Caco-2 (cell line): Measurements from ENCODE around the gene PIGV. TPM values are rescaled to one million over a fixed set of nuclear protein-coding genes. Genes with fewer than 3 reads are reported as not detected.

Experiments
- BruUV-seq: library from RNA; stranded (reverse); fragments of 400-500 nt; replicated peaks from 2 replicates; lab custom pipeline; 2021; lab: Mats Ljungman, UMichigan
- CTCF ChIA-PET: fragments of 300-600 bp; sonication (Branson Sonifier 250); formaldehyde crosslinking; loops from one replicate; lab custom pipeline; 2022; ENCODE audit warnings: antibody characterized with exemption; lab: Charles Lee
- POLR2A ChIA-PET: fragments of 300-600 bp; sonication (Branson Sonifier 250); formaldehyde crosslinking; loops from one replicate; lab custom pipeline; 2022; ENCODE audit warnings: antibody characterized with exemption; lab: Charles Lee
- DNase-seq, 2 experiments: peaks; one replicate each; pipeline versions ENCODE4 v3.0.0 to v3.0.0-alpha.2; 2020 to 2022
- H3K27me3 ChIP-seq: replicated peaks from 2 replicates; pipeline ENCODE4 v1.6.0; 2011; ENCODE audit warnings: low read length; ENCODE audit not compliant: control insufficient read depth, insufficient read depth
- H3K36me3 ChIP-seq: 2 replicates; pipeline ENCODE4 v1.5.1; 2011; ENCODE audit warnings: low read length; ENCODE audit not compliant: control insufficient read depth, insufficient read depth
- H3K4me1 ChIP-seq: fragments of 250-450 bp; sonication (Bioruptor Pico); 2 replicates; pipeline ENCODE4 v1.5.1; 2020; ENCODE audit warnings: mild to moderate bottlenecking
- H3K4me3 ChIP-seq: 2 replicates; pipeline ENCODE4 v1.5.1; 2011; ENCODE audit warnings: low read depth, mild to moderate bottlenecking, control low read depth, low read length
- H3K9me3 ChIP-seq: fragments of 250-450 bp; sonication (Bioruptor Pico); 2 replicates; pipeline ENCODE4 v1.5.1; 2020; ENCODE audit warnings: mild to moderate bottlenecking, moderate library complexity
- H3K27ac Mint-ChIP-seq: one replicate; pipeline ENCODE4 v1.8.0; 2022; ENCODE audit warnings: mixed read lengths; ENCODE audit not compliant: unreplicated experiment
- H3K27me3 Mint-ChIP-seq: one replicate; pipeline ENCODE4 v1.8.0; 2022; ENCODE audit warnings: mixed read lengths; ENCODE audit not compliant: insufficient read depth, unreplicated experiment
- H3K36me3 Mint-ChIP-seq: one replicate; pipeline ENCODE4 v1.8.0; 2022; ENCODE audit warnings: mild to moderate bottlenecking, mixed read lengths; ENCODE audit not compliant: insufficient read depth, unreplicated experiment
- H3K4me1 Mint-ChIP-seq: one replicate; pipeline ENCODE4 v1.8.0; 2022; ENCODE audit warnings: low read depth, mixed read lengths; ENCODE audit not compliant: unreplicated experiment
- H3K4me3 Mint-ChIP-seq: one replicate; pipeline ENCODE4 v1.8.0; 2022; ENCODE audit warnings: mild to moderate bottlenecking, moderate library complexity, mixed read lengths; ENCODE audit not compliant: unreplicated experiment
- H3K9me3 Mint-ChIP-seq: one replicate; pipeline ENCODE4 v1.8.0; 2022; ENCODE audit warnings: mixed read lengths; ENCODE audit not compliant: unreplicated experiment
- intact Hi-C: fragments of 100-400 bp; cut with micrococcal nuclease; formaldehyde crosslinking; loops from one replicate; pipeline ENCODE4 v1.10.0; 2022; ENCODE audit not compliant: unreplicated experiment
- total RNA-seq: library from RNA; stranded (reverse); gene quantifications from 2 replicates; pipeline ENCODE4 v1.2.3, GENCODE V29; 2022
- TF ChIP-seq, protein P1 (sequence below), 2 experiments: fragments of 200-600 bp in 1 of 2; IDR thresholded peaks; 1 replicate in 1 of 2; 2 replicates in 1 of 2; pipeline versions ENCODE4 v1.5.1 to v1.8.0; 2011 to 2022; ENCODE audit warnings: antibody characterized with exemption in 1 of 2, control low read depth in 1 of 2, inconsistent platforms in 1 of 2, low read depth in 1 of 2, low read length in 1 of 2, mild to moderate bottlenecking in 1 of 2, moderate library complexity in 1 of 2; ENCODE audit not compliant: insufficient read depth in 1 of 2, severe bottlenecking in 1 of 2, unreplicated experiment in 1 of 2

The PIGV gene
- total RNA-seq, 1 experiment from 2014 or later: 10.0 TPM

DNA sequence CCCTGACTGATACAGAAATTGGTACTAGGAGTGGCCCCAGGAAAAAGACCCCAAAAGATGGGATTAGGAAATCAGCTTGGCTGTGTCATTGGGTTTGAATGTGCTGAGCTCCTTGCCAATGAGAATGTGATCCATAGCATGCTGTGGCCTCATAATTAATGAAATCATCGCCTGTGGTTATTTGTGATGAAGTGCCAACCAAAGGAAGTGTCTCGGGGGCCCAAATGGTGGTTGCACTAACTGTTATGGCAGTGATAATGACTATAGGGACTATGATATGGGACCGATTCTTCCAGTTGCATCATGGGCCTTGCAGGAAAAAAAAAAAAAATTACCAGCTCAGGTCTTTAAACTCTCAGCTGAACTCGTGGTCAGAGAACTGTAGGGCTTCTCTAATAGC lies 23.3 kb downstream of the PIGV start:
- H3K4me1 ChIP-seq: no peaks in the 10 kb centered on the region
- ChIA-PET CTCF (interaction anchor here (1.8 kb wide), 1 partner anchor 134 kb away, joined by 10 read pairs; no protein-coding TSS in a partner anchor), POLR2A (no interaction called here)
- no peaks in the 10 kb centered on the region for H3K27me3 ChIP-seq
- no peak for DNase-seq
- TF ChIP-seq, protein P1, sequence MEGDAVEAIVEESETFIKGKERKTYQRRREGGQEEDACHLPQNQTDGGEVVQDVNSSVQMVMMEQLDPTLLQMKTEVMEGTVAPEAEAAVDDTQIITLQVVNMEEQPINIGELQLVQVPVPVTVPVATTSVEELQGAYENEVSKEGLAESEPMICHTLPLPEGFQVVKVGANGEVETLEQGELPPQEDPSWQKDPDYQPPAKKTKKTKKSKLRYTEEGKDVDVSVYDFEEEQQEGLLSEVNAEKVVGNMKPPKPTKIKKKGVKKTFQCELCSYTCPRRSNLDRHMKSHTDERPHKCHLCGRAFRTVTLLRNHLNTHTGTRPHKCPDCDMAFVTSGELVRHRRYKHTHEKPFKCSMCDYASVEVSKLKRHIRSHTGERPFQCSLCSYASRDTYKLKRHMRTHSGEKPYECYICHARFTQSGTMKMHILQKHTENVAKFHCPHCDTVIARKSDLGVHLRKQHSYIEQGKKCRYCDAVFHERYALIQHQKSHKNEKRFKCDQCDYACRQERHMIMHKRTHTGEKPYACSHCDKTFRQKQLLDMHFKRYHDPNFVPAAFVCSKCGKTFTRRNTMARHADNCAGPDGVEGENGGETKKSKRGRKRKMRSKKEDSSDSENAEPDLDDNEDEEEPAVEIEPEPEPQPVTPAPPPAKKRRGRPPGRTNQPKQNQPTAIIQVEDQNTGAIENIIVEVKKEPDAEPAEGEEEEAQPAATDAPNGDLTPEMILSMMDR (IDR thresholded peaks at IDR 0.05; ENCODE audit: insufficient read depth in 1 of 2, low read depth in 1 of 2, low read length in 1 of 2, severe bottlenecking in 1 of 2, unreplicated experiment in 1 of 2): no peak
- intact Hi-C loops: no loop called here
- Mint-ChIP-seq H3K36me3 (peaks cover 4% of the 10 kb centered on the region), H3K4me3 (no peak overlapping the region), H3K27me3 (no peaks in the 10 kb centered on the region), H3K4me1 (no peaks in the 10 kb centered on the region), H3K27ac (no peak overlapping the region), H3K9me3 (no peaks in the 10 kb centered on the region)
- no peaks in the 10 kb centered on the region for H3K36me3 ChIP-seq
- H3K4me3 ChIP-seq: no peak overlapping the region
- no TSS peak for BruUV-seq
- no peaks in the 10 kb centered on the region for H3K9me3 ChIP-seq

DNA sequence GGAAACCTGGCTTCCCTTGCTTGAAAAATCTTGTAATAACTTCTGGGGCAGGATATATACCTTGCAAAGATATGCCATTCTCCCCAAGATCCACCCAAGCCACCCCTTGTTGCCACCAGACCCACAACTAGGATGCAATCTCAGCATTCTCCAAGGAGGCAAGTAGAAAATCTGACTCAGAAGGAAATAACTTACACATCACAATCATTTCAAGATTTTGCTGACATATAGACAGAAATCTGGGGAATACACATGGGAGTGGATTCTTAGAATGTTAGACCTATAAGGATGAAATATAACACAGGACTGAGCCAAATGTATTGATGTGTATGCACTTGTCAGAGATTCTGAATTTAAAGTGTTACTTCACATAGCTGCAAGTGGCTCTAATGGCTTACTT lies 24.0 kb downstream of the PIGV start:
- TF ChIP-seq, protein P1 (IDR thresholded peaks at IDR 0.05; ENCODE audit: insufficient read depth in 1 of 2, low read depth in 1 of 2, low read length in 1 of 2, severe bottlenecking in 1 of 2, unreplicated experiment in 1 of 2): no peak
- no peaks in the 10 kb centered on the region for H3K27me3 Mint-ChIP-seq
- Histone ChIP-seq H3K4me1 (no peaks in the 10 kb centered on the region), H3K36me3 (no peaks in the 10 kb centered on the region), H3K27me3 (no peaks in the 10 kb centered on the region), H3K4me3 (no peak overlapping the region), H3K9me3 (no peaks in the 10 kb centered on the region)
- ChIA-PET POLR2A (no interaction called here), CTCF (interaction anchor here (1.8 kb wide), 1 partner anchor 134 kb away, joined by 10 read pairs; no protein-coding TSS in a partner anchor)
- no TSS peak for BruUV-seq
- H3K27ac Mint-ChIP-seq: no peak overlapping the region
- peaks cover 5% of the 10 kb centered on the region for H3K36me3 Mint-ChIP-seq
- no peak for DNase-seq
- H3K4me3 Mint-ChIP-seq: no peak overlapping the region
- intact Hi-C loops: no loop called here
- no peaks in the 10 kb centered on the region for H3K9me3 Mint-ChIP-seq
- no peaks in the 10 kb centered on the region for H3K4me1 Mint-ChIP-seq

DNA sequence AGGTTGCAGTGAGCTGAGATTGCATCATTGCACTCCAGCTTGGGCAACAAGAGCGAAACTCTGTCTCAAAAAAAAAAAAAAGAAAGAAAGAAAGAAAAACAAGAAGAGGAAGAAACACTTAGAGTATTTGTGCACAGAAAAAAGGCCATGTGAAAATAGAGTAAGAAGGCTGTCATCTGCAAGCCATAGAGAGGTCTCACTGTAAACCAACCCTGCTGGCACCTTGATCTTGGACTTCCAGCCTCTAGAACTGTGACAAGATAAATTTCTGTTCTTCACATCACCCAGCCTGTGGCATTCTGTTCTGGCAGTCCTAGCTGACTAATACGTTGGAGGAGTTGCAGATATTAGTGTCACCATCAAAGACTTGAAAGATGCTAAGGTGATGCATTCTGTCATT lies 26.6 kb downstream of the PIGV start:
- no TSS peak for BruUV-seq
- CTCF ChIA-PET: no interaction called here

More for the DNA sequence above, 26.6 kb downstream of the PIGV start:
- POLR2A ChIA-PET: no interaction called here
- Mint-ChIP-seq H3K27me3 (no peaks in the 10 kb centered on the region), H3K4me3 (no peak overlapping the region), H3K27ac (no peak overlapping the region), H3K9me3 (no peaks in the 10 kb centered on the region), H3K4me1 (no peaks in the 10 kb centered on the region), H3K36me3 (peaks cover 5% of the 10 kb centered on the region)
- no peaks in the 10 kb centered on the region for H3K36me3 ChIP-seq
- no peaks in the 10 kb centered on the region for H3K9me3 ChIP-seq
- TF ChIP-seq, protein P1 (IDR thresholded peaks at IDR 0.05; ENCODE audit: insufficient read depth in 1 of 2, low read depth in 1 of 2, low read length in 1 of 2, severe bottlenecking in 1 of 2, unreplicated experiment in 1 of 2): no peak
- no peaks in the 10 kb centered on the region for H3K4me1 ChIP-seq
- intact Hi-C loops: no loop called here
- H3K27me3 ChIP-seq: no peaks in the 10 kb centered on the region
- no peak for DNase-seq
- H3K4me3 ChIP-seq: no peak overlapping the region
